Measurements from ENCODE around the gene COPE. TPM values are rescaled to one million over a fixed set of nuclear protein-coding genes. Genes with fewer than 3 reads are reported as not detected.
"Not testable (repeated sequence)": the region's sequence is repeated elsewhere in the genome, so short reads cannot be mapped to it uniquely, and the experiment has no call there.

COPE gene
- total and polyA plus RNA-seq, 2 of the 4 experiments (the other 2 are of a cell fraction) = 347 to 461 TPM

DNA sequence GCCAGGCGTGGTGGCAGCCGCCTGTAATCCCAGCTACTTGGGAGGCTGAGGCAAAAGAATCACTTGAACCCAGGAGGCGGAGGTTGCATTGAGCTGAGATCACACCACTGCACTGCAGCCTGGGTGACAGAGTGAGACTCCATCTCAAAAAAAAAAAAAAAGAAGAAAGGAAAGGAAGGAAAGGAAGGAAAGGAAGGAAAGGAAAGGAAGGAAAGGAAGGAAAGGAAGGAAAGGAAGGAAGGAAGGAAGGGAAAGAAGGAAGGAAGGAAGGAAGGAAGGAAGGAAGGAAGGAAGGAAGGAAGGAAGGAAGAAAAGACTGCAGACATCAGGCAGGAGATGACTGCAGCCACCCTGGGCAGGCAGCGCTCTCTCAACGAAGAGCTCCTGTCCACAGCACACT is 16.7 kb downstream of the COPE start:
- ATAC-seq (ENCODE audit: low read depth); H2BK20ac ChIP-seq (ENCODE audit: low read depth, low read length); H2BK15ac ChIP-seq (ENCODE audit: low read depth, low read length); BruUV-seq (replicated peaks); H3K4me2 ChIP-seq (ENCODE audit: low read depth, low read length); H2AK5ac ChIP-seq (ENCODE audit: low read depth, low read length); H3K27me3 ChIP-seq (ENCODE audit: control insufficient read depth, insufficient read depth, low read length); H3K4ac ChIP-seq (ENCODE audit: low read depth, low read length); H4K91ac ChIP-seq (ENCODE audit: insufficient read depth, low read depth, low read length); H3K18ac ChIP-seq (ENCODE audit: low read depth, low read length); CTCF ChIA-PET; H4K5ac ChIP-seq (ENCODE audit: low read depth, low read length); H2BK120ac ChIP-seq (ENCODE audit: low read depth, low read length); H3K56ac ChIP-seq (ENCODE audit: extremely low read depth, insufficient read depth, low read length); dilution Hi-C loops (cut with HindIII; ENCODE audit: low sequenced_read_pairs, unreplicated experiment); H3K9me1 ChIP-seq (ENCODE audit: insufficient read depth, low read length); H3K4me1 ChIP-seq (ENCODE audit: control insufficient read depth, insufficient read depth, low read length); H3K9ac ChIP-seq (ENCODE audit: low read depth, low read length); DNase-seq; H3K9me3 ChIP-seq (ENCODE audit: control insufficient read depth, insufficient read depth, low read length); POLR2A ChIA-PET (ENCODE audit: unreplicated experiment); H2BK5ac ChIP-seq (ENCODE audit: low read depth, low read length, poor library complexity, severe bottlenecking); H3K4me3 ChIP-seq (ENCODE audit: insufficient read depth, low read depth, low read length); H4K8ac ChIP-seq (ENCODE audit: low read depth in 2 of 2, low read length in 2 of 2); H3K27ac ChIP-seq (ENCODE audit: insufficient read depth, low read length); H3K23ac ChIP-seq (ENCODE audit: low read depth, low read length); H2AFZ ChIP-seq (replicated peaks; ENCODE audit: low read length, poor library complexity); H3K79me1 ChIP-seq (ENCODE audit: low read depth in 1 of 2, low read length in 2 of 2); intact Hi-C loops (cut with micrococcal nuclease); H2AK9ac ChIP-seq (replicated peaks; ENCODE audit: low read depth, low read length, poor library complexity); in situ Hi-C loops (cut with MboI; ENCODE audit: low sequenced_read_pairs); H3K14ac ChIP-seq (replicated peaks; ENCODE audit: low read depth, low read length): not testable (repeated sequence)
- Histone ChIP-seq H4K20me1 (ENCODE audit: insufficient read depth, low read length) (peaks cover 21% of the 10 kb centered on the region), H3K36me3 (ENCODE audit: control insufficient read depth, insufficient read depth, low read length) (peaks cover 65% of the 10 kb centered on the region)
- no CpG with 5 or more reads among the region's 5 CpGs for WGBS, 2 experiments (ENCODE audit: extremely low coverage in 2 of 2, insufficient read length in 1 of 2)
